Adipose tissue (tissue), 3 donors: ENCODE data around the gene CELA3B. TPM values are rescaled to one million over a fixed set of nuclear protein-coding genes. Genes with fewer than 3 reads are reported as not detected.
A peak's percentile ranks its signal among the peaks of the same experiment; 100 is the strongest.
"Not testable (repeated sequence)": the region's sequence is repeated elsewhere in the genome, so short reads cannot be mapped to it uniquely, and the experiment has no call there.

Experiments
- H3K27ac ChIP-seq: one replicate; pipeline ENCODE4 v1.5.1; 2013; ENCODE audit warnings: low read depth, low read length
- WGBS, 3 donors: extraction: QIAGEN DNeasy Blood & Tissue Kit; methylation state at CpG; one replicate each; pipeline ENCODE4 v1.1.7; 2013; 5-methylcytosine and 5-hydroxymethylcytosine counted together
- polyA plus RNA-seq, 3 donors: library from polyadenylated mRNA; stranded (reverse); fragments of 200-250 nt; gene quantifications; one replicate each; pipeline ENCODE4 v1.2.3, GENCODE V29; 2013
- donor health status: healthy with polysubstance abuse.
- donor health status: Bipolar disorder and iron deficiency.
- donor health status: healthy.

The CELA3B gene
- polyA plus RNA-seq, 3 donors, result 1.2 to 11,522 (median 8.1) TPM

DNA sequence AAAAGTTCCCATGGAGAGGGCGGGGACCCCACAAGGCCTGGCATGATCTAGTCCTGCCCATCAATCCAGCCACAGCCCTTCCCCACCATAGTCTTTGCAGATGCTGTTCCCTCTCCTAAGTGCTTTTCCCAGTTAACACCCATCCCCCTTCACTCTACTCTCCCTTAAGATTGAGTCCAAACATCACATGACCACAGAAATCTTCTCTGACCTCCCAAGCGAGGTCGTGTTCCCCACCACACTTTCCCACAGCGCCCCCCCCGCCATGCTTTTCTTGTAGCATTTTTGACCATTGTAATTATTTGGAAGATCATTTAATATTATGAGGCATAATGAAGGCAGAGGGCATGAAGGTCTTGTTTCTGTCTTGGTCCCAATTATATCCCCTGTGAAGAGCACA lies 35.5 kb upstream of the CELA3B start:
- 79 to 87% (median 83%) methylated on average over 5 of the region's 5 CpGs for WGBS, 3 donors
- H3K27ac ChIP-seq, result peak overlapping the region; percentile 10

DNA sequence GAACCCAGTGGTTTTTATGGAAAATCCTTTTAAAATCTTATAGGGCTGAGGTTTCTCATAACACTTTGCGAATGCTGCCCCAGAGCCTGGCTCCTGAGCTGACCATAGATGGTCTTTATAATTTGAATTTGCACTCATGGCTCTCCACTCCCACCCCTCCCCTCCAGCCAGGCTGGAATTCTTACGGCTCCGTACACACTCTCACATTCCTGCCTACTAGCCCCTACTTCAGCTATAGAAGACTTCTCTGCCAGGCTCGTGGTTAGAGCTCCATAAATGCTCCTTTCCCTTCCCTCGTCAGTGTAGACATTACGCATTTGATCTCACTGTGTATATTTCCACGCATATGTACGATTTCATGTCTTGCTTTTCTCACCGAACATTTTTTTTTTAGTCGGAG lies 34.4 kb upstream of the CELA3B start:
- no peak overlapping the region for H3K27ac ChIP-seq

DNA sequence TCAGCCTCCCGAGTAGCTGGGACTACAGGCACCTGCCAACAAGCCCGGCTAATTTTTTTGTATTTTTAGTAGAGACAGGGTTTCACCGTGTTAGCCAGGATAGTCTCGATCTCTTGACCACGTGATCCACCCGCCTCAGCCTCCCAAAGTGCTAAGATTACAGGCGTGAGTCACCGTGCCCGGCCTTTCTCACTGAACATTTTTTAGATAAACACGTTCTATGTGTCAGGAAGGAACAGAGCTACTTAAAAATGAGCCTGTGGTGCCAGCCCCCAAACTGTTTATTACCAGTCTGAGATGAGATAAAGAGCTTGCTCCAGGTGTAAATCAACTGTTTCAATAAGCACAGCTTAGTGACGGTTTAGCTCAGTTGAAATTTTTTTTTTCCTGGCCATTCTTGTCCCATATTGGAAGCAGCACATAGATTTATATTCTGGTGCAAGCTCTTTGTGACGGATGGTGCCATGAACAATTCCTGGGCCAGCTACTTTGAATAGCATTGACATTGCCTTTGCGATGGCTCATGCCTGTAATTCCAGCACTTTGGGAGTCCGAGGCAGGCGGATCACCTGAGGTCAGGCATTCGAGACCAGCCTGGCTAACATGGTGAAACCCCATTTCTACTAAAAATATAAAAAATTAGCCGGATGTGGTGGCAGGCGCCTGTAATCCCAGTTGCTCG lies 33.7 kb upstream of the CELA3B start:
- not testable (repeated sequence) for H3K27ac ChIP-seq
- WGBS, 3 donors, result 75 to 76% (median 76%) methylated on average over 19 of the region's 19 CpGs

More for the DNA sequence above, 34.4 kb upstream of the CELA3B start:
- 85 to 86% (median 85%) methylated on average over 10 of the region's 10 CpGs for WGBS, 3 donors

DNA sequence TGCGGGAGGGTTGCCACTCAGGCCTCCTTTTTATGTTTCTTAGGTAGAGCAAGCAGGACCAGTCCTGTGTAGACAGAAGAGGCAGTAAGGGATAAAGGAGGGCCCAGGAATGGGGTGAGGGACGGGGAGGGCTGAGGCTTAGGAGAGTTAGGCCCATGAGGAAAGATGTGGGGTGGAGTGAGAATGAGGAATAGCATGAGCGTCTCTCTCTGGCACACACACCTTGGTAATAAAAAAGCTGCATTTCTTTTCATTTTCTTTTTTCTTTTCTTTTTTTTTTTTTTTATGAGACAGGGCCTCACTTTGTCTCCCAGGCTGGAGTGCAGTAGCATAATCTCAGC lies 32.1 kb upstream of the CELA3B start:
- 65 to 83% (median 72%) methylated on average over 3 of the region's 3 CpGs for WGBS, 3 donors
- no peak overlapping the region for H3K27ac ChIP-seq

DNA sequence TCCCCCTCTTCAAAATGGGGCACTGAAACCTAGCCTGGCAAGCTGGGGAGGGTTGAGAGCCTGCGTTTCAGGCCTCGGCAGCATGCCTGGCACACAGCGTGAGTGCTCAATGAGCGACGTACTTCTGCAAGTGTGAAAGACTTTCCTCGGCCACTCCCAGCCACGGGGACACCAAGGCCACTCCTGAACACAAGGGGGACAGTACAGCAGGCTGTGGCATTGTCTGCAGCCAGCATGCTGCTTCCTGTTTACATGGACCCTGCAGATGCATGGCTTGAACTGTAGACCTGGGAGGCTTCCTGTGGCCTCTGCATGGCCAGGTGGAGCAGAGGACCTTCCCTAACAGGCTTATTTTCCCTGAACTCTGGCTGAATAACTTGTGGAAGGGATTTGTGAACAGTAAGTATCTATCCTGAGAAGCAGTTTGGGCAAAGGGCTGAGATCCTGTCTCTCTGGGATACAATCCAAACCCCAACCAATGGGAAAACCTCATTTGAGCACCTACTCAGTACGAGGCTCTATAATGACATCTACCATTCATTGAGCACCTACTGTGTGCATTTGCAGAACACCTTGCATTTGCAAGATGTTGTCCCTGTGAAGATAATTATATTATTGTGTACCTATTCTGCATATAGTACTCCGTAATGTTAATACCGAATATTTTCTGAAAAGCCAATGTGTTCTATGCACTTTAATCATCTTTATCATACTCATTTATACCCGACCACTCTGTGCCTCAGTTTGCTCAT lies 29.8 kb upstream of the CELA3B start:
- no peak overlapping the region for H3K27ac ChIP-seq
- WGBS, 3 donors, result 60 to 76% (median 64%) methylated on average over 11 of the region's 11 CpGs

DNA sequence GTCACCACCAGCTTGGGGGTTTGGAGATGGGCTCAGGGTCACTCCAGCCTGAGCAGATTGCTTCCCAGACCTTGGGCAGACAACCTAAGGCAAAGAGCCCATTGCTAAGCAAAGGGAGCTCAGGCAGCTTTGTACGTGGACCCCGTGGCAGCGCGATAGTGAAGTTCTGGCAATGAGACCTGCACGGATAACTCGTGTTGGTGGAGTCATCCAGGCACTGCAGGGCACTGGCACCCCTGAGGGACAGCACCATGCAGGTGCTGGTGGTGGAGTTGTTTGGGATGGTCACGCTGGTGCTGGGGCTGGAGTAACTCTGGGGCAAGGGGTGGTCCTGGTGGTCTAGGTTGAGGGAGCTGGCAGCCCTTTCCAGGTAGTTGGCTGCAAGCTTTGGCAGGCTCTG lies 26.1 kb upstream of the CELA3B start:
- WGBS, 3 donors, result 96 to 98% (median 96%) methylated on average over 7 of the region's 7 CpGs
- H3K27ac ChIP-seq, result no peak overlapping the region

DNA sequence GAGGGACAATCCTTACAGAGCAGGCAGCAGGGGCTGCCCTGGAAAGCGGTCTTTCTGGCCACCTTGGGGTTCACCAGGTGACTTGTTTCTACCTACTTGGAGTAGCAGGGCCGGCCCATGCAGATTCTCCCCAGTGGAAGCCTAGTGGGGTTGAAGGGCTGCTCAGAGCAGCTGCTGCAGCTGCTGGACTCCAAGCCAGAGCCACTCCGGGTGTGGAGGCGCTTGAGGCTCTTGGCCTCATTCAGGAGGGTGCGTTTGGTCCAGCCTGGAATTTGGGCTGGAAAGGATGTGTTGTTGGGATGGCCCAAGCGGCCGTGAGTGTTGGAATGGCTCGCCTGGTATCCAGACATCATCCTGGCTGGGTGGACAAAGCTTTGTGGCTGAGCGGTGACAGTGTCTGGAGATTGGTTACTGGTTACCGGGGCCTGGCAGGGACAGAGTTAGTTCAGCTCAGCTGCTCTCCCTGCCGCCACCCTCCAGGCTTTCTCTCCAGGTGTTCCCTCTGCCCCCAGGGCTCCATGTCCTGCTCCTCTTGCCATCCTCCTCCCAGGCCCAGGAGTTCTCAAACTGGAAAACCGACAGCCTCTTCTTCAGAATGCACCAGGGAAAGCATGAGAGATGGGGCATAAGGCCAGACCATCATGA lies 25.5 kb upstream of the CELA3B start:
- H3K27ac ChIP-seq, result no peak overlapping the region
- WGBS, 3 donors, result 69 to 96% (median 85%) methylated on average over 12 of the region's 12 CpGs

DNA sequence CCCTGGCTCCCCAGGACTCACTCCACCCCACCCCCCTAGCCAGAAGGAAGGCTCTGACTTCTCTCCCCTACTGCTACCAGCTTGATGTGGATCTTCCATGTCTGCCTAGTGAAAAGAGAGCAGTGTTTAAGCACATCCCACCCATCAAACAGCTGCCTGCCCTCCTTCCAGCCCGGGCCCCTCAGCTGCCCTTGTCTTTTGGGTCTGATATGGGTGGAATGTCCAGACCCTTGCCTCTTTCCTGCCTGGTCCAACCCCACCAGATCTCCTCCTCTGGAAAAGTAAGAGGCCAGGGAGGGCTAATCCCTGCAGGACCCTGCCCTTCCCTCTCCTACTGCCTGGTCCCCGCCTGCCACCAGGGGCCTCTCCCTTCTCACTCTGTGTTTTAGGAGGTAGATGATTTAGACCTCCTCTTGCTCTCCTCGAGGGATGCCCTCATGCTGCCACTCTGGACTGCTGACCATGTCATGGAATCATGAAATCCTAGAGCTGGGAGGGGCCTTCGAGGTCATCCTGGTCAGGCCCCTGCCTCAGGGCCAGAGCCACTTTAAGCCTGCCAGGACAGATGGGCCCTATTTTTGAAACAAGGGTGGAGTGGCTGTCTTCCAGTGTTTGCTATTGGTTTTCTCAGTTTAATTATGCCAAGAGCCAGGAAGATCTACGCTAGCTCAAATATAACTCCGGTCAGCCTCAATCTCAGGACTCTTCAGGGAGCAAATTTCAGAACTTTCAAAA lies 23.9 kb upstream of the CELA3B start:
- no peak overlapping the region for H3K27ac ChIP-seq
- 72 to 83% (median 80%) methylated on average over 6 of the region's 6 CpGs for WGBS, 3 donors

DNA sequence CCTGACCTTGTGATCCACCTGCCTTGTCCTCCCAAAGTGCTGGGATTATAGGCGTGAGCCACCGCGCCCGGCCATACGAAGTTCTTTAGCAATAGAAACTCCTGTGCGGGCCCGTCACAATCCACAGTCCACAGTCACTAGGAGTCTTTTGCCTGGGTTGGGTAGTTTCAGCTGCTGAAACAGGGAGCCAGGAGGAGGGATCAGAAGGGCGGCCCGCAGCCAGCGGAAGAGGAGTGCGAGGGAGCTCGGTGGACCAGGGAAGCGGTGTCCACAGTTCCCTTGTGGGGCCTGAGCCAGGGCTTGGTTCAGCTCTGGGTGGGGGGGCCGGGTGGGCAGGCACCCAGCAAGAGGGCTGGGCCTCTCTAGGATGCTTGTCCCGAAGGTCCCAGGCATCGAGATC lies 21.8 kb upstream of the CELA3B start:
- no peak overlapping the region for H3K27ac ChIP-seq
- 53 to 76% (median 57%) methylated on average over 13 to 16 of the region's 16 CpGs for WGBS, 3 donors

DNA sequence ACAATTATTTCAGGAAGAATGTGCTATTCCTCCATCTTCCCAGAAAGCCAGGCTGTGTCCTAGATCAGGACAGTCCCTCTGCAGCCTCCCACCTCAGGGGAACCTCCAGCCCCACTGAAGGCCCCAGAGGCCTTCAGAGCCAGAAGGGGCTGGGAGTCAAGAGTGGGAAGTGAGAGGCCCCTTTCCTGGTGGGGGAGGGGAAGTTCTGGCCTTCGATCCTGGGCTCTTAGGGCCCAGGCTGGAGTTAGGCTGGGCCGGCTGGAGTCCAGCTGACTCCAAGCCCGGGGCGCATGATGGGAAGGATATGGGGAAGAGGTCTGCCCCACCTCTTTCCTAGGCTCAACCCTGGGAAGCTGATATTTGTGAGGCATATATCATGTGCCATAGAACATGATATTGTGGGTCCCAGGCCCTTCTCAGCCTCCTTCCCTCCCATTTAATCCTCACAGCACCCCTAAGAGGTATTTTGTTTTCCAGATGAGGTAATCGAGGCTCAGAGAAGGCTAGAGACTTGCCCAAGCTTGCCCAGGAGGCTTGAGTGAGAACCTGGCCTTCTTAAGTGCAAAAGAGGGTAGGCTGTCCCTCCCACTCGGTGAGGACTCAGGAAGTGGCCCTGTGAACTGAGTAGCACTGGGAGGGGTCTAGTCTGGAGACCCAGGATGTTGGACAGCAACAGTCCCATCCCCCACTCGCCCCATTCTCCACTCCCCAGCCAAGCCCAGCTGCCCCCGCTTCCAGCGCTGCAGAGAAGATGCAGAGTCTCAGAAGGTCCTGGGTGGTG lies 21.1 kb upstream of the CELA3B start:
- H3K27ac ChIP-seq, result no peak overlapping the region
- WGBS, 3 donors, result 33 to 70% (median 51%) methylated on average over 6 to 9 of the region's 9 CpGs

DNA sequence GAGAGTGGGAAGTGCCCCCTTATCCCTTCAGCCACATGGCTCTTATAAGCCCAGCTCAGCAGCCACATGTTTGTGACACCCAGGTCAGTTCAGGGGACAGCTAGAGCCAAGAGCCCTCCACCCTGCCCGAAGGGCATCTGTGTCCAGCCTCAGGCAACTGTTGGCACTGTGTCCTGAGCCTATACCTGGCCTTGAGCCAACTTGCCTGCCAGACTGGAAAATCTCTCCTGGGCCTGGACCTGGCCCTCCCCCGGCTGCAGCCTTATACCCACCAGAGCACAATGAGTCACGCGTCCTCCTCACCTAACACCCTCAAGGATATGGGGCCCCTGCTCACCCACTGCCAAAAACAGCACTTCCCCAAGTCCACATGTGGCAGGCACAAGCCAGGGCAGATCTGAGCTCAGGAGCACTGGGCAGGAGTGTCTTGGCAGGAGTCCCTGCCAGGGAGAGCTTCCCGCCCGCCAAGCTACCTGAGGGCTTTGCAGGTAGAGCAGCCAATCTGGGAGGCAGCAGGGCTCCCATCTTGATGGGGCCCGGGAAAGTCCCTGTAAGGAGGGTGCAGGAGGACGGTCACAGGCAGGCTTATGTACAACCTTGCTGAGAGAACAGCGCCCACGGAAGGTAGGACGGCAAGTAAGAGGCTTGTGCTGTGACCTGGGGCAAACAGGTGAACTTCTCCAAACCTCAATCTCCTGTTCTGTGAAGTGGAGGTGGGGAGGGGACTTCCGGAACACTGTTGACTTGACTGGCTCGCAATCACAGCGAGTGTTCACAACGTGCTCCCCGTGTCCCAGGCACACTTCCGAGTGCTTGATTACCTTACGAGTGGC lies 19.9 kb upstream of the CELA3B start:
- WGBS, 3 donors, result 17 to 51% (median 47%) methylated on average over 17 to 18 of the region's 18 CpGs
- H3K27ac ChIP-seq, result no peak overlapping the region

DNA sequence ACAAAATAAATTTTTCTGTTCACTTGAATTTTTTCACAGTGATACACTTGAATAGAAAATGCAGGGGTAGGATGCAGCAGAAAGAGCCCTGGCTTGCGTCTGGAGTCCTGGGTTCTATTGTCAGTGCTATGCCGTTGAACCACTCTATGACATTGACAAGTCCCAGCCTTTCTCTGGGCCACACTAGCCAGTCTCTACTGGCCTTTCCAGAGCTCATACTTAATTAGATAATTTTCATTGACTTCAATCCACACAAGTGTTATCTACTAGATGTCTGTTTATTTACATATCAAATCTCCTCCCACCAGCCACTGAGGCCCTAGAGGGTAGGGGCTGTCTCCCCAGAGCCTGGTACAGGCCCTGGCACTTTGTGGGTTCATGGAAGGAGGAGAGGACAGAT lies 15.5 kb upstream of the CELA3B start:
- WGBS, 3 donors, result 84 to 93% (median 91%) methylated on average over 2 of the region's 2 CpGs
- H3K27ac ChIP-seq, result no peak overlapping the region

DNA sequence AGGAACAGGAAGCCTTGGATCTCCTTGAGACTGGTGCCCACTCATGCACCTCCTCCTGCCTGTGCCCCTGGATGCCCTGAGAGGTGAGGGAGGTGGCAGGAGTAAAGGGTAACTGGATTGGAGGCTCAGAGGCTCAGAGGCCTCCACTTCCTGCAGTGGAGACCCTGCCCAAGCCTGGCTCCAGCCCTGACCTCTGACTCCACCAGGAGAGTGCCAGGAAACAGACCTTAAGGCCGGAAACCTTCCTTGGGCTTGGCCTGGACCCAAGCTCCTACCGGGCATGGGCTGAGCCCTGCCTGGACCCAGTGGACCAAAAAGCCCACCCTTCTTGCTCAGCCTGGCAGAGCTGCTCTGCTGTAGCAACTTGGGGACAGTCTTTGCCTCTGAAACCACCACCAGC lies 15.0 kb upstream of the CELA3B start:
- 41 to 61% (median 57%) methylated on average over 1 to 2 of the region's 2 CpGs for WGBS, 3 donors

DNA sequence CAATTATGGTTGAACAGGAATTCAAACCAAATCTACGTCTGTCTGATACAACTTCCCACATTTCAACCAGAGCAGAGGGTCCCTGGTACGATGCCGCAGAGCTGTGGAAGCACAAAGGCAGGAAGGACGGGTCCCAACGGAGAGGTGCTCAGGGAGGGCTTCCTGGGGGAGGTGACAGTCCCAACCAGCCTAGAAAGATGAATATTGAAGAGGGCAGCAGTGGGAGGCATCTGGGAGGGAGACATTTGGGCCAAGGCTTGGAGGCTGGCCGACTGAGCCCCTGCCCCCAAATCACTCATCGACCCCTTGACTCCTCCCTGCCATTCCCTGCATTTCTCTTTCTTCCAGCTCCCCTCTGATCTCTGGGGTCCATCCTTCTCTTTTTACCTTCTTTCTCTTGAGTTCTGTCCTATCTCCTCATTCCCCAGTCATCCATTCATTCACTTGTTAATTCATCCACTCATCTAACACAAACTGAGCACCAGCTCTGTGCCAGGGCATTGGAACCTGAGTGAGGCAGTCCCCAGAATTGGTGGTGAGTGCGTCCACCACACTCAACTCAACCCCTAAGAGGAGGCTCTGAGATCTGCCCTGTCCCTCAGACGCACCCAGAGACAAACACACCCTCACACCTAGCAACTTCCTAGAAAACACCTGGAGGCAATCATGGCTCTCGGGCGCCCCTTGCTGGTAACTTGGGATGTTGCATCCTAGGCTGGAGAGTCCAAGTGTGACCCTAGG lies 13.2 kb upstream of the CELA3B start:
- no peak overlapping the region for H3K27ac ChIP-seq
- 43 to 53% (median 48%) methylated on average over 11 of the region's 11 CpGs for WGBS, 3 donors

More for the DNA sequence above, 15.0 kb upstream of the CELA3B start:
- no peak overlapping the region for H3K27ac ChIP-seq

DNA sequence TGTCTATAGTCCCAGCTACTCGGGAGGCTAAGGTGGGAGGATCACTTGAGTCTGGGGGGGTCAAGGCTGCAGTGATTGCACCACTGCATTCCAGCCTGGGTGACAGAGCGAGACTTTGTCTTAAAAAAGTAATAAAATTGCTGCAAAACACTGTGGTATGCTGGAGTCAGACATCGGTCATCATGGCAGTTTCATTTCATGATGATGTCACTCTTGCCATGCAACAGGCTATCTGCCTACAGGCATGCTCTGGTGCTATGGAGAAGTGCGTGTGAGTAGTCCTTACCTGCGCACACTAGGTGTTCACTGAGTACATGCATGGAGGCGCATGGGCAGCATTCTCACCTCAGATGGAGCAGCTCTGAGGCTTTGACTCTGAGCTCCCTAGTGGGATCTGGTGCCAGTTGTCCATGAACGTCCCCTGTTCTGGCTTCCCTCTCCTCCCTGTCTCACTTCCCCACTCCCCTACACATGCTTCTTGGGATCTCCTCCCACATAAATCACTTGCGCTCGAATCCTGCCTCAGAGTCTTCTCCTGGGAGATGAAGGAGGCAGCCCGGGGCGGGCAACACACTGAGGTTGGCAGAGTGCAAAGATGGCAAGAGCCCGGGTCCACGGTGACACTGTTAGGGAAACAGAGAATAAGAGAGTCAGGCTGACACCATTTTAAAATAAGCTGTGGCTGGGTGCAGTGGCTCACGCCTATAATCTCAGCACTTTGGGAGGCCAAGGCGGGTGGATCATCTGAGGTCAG lies 10.4 kb upstream of the CELA3B start:
- no peak overlapping the region for H3K27ac ChIP-seq
- WGBS, 3 donors, result 87 to 95% (median 88%) methylated on average over 15 of the region's 15 CpGs

DNA sequence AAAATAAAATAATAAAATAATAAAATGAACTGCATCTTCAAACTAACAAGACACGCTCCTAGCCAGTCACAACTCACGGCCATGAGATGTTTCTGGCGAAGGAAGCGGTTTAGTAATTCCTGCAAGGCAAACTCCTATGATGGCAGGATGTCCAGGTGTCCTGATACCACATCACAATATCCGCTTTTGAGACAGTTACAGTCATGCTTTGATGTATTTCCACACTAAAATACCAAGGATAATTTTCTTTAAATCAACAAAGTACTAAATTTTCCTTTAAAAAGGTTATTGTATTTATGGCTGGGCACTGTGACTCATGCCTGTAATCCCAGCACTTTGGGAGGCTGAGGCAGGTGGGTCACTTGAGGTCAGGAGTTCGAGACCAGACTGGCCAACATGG lies 9.6 kb upstream of the CELA3B start:
- H3K27ac ChIP-seq, result not testable (repeated sequence)
- 90 to 95% (median 90%) methylated on average over 6 of the region's 6 CpGs for WGBS, 3 donors
